HG02981 (cell line): ENCODE measurements around the gene RIPPLY3.
"Not testable (repeated sequence)": the region's sequence is repeated elsewhere in the genome, so short reads cannot be mapped to it uniquely, and the experiment has no call there.

Source experiments
- ATAC-seq: cut with Tn5 transposase; IDR thresholded peaks from one replicate; pipeline ENCODE4 v1.9.1; 2021; ENCODE audit warnings: mild to moderate bottlenecking, moderate library complexity; ENCODE audit not compliant: unreplicated experiment

RIPPLY3 gene

DNA sequence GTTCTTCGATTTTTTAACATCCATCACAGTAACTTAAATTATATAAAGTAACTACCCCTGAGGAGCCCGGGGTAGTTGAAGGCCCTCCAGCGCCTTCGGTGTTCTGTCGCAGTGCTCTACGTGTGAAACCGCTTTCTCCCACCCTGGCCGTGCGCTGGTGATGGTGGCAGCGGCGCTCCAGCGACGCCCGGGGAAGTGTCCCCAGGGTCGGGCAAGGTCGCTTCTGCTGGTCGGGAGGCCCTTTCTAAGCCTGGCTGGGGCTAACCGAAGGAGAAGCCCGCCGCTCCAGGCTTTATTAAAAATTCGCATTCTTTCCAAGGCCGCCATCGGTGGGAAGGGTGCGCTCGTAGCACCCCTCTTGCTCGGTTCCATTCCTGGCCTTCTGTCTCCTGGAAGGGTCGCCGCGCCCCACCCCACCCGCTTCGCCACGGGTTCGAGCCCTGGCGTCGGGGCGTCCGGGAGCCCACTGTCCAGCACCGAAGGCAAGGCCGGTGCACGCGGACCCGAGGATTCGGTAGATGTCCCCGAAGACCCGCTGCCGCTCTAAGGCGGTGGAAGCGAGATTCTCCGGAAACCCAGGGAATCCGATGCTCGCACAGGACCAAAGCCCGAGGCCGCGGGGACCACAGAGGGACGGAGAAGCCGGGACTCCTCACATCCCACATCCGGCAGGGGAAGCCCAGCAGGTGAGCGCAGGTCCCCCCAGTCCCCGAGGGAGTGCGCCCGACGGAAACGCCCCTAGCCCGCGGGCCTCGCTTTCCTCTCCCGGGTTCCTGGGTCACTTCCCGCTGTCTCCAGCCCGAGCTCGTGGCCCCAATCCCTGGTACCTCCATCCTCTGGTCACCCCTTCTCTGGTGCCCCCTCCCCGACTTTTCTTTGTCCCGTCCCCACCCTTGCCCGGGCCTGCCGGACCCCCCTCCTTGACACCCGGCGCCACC, 685 bp upstream of the RIPPLY3 start:
- ATAC-seq, result no peak

DNA sequence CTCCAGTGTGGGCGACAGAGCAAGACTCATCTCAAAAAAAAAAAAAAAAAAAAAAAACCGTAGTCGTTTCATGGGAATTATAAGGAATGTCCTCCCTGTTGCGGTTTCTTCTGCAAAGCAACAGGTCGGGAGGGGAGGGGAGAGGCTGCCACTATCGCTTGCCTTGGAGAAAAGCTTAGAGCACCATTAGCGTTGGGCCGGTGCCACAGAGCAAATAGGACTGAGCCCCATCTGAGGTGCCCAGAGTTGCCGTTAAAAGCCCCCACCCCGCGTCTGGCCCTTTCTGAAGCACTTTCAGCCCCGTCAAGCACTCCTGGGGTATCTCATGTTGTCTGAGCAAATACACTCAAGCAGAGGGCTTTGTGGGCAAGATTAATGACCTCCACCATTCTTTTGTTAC, 2.2 kb downstream of the RIPPLY3 start:
- ATAC-seq, result no peak

DNA sequence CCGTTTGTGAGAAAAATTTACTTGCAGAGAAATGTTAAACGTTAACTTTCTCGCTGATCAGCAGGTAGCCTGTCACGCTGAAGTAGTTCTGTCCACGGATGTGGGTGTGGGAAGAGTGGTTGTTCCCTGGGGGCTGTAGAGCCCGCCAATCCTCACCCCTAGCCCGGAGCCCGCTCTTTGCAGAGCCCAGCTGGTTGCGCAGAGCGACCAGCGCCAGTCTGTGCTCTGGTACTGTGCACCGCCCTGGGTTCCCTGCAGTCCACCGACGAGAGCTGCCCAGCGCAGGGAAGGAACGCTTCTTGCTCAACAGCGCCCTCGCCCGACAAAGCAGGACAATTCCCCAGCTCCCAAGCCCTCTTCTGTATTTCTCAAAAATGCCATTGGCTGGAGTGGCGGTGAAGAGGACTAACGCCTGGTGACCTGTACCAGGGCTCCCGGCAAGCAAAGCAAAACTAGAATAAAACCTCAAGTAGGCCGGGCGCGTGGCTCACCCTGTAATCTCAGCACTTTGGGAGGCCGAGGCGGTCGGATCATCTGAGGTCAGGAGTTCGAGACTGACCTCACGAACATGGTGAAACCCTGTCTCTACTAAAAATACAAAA, 3.3 kb downstream of the RIPPLY3 start:
- ATAC-seq, result peak; percentile 94

DNA sequence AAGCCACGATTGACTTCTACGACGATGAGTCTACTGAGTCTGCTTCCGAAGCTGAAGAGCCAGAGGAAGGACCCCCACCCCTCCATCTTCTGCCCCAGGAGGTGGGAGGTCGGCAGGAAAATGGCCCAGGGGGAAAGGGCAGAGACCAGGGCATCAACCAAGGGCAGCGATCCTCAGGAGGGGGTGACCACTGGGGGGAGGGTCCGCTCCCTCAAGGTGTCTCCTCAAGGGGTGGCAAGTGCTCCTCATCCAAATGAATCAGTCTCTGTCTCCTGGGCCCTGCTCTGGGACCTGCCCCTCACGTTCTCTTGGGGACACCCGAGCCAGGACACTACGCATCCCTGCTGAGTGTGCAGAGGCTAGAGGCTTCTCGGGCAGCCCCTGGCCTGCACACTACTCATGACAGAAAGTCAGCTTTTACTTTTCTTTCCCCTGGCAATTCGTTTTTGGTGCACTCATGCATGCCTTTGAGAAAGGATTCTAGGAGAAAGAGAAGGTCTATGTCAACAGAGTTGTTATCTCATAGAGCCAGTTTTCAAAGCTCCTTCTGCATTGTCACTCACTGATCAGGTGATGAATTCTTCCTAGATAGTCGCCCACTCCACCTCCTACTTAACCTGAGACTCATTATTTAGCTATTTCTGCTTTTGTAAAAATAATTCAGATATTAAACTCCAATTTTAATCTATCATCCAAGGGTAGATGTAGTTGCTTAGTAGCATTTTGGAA, 11.6 kb downstream of the RIPPLY3 start:
- no peak for ATAC-seq

DNA sequence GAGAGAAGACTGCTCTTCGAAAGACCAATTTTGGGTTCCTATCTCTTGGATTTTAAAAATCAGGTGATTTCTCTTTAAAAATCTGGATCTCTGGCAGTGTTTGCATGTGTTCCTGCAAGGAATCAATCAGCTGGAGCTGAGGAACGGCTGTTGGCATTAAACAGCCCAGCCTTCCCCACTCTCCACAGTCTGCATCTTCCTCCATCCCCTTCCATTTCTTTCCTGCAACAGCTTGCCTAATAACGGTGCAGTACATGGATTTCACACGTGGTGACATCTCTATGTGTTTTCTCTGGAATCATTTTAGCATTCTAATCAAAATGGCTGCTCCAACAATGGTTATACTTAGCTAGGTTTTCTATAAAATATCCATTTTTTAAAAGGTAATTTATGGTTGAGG, 20.0 kb downstream of the RIPPLY3 start:
- ATAC-seq, result no peak

DNA sequence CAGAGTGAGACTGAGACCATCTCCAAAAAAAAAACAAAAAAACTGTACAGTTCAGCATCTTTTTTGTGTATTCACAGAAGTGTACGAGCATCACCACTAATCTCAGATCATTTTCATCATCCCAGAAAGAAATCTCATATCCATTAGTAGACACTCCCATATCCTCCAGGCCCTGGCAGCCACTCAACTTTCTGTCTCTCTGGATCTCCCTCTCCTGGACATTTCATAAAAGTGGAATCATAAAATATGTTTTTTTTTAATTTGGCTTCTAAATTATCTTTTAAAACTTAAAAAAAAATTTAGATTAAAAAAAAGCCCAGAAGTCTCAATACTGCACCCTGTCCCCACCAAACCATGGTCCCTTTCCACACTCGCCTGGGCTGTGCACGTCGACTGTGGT, 22.1 kb downstream of the RIPPLY3 start:
- no peak for ATAC-seq

DNA sequence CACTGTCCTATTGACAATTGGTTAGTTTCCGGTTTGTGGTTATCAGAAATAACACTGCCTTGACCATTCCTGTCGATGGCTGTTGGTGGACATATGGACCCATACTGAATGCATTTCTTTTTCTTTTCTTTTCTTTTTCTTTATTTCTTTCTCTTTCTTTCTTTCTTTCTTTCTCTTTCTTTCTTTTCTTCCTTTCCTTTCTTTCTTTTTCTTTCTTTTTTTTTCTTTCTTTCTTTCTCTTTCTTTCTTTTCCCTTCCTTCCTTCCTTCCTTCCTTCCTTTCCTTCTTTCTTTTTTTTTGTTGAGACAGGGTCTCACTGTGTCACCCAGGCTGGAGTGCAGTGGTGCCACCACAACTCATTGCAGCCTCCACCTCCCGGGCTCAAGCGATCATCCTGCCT, 24.4 kb downstream of the RIPPLY3 start:
- ATAC-seq, result no peak

DNA sequence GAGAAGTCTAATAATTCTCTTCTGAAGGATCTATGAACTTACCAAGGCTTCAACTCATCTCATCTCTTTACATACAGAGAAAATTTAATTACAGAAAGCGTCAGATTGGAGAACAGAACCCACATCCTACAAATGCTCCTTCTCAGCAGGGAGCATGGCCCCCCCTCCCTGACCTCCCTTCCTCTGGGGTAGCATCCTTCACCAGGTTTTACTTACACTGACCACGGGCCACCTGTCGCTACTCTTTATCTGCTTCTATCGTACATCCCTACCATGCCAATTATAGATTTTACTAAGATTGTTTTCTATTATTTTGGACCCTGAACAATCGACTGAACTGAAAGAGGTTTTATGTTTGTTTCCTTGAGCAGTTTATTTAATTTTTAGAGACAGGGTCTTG, 25.8 kb downstream of the RIPPLY3 start:
- no peak for ATAC-seq

DNA sequence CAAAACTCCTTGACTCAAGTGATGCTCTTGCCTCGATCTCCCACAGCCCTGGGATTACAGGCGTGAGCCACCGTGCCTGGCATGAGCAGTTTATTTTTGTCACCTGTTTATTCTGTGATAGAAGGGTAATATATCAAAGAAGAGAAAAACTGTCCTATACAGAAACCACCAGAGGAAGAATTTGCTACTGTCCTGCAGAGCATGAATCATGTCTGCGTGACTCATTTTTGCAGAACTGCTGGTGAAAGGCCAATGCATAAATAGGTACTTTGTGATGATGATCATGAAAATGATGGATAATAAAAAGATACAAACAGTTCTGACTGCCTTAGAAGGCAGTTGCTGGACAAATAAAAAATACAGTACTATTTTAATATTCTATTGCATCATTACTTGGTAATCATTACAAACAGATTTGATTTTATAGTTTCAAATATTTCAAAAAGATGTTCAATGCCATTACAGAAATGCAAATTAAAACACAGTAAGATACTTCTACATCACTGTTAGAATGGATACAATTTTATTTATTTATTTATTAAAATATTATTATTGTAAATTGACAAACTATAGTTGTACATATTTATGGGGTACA, 26.5 kb downstream of the RIPPLY3 start:
- no peak for ATAC-seq

DNA sequence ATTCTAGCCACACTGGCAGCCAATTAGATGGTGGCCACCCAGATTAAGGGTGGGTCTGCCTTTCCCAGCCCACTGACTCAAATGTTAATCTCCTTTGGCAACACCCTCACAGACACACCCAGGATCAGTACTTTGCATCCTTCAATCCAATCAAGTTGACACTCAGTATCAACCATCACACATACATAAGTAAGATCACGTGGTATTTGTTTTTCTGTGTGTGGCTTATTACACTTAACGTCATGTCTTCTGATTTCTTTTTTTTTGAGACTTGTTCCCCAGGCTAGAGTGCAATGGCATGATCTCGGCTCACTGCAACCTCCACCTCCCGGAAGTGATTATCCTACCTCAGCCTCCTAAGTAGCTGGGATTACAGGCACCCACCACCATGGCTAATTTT, 27.9 kb downstream of the RIPPLY3 start:
- not testable (repeated sequence) for ATAC-seq

DNA sequence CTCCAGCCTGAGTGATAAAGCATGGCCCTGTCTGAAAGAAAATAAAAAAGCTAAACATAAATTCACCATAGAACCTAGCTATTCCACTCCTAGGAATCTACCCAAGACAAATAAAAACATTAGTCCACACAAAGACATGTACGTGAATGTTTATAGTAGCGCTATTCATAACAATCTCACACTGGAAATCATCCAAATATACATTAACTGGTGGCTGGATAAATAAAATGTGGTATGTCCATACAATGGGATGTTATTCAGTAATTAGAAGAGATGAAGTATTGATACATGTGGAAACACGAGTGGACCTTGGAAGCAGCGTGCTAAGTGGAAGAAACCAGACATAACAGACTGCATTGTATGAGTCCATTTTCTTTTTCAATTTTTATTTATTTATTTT, 29.7 kb downstream of the RIPPLY3 start:
- ATAC-seq, result no peak

DNA sequence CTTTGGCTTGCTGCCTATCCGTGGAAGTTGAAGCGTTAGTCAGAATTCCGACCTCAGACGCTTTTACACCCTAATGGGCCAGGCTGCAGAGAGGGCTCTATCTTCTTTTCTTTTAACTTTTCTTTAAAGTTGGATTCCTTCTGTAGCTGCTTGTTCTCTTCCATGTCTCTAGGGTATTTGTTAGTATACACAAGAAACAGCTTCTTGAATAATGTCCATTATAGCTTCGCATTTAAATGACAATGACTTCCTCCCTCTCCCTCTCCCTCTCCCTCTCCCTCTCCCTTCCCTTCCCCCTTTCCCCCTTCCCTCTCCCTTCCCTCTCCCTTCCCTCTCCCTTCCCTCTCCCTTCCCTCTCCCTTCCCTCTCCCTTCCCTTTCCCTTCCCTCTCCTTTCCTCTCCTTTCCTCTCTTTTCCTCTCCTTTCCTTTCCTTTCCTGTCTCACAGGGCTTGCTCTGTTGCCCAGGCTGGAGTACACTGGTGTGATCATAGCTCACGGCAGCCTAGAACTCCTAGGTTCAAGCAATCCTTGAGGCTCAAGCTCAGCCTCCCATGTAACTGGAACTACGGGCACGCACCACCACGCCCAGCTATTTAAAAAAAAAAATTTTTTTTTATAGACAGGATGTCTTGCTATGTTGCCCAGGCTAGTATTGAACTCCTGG, 33.0 kb downstream of the RIPPLY3 start:
- no peak for ATAC-seq

DNA sequence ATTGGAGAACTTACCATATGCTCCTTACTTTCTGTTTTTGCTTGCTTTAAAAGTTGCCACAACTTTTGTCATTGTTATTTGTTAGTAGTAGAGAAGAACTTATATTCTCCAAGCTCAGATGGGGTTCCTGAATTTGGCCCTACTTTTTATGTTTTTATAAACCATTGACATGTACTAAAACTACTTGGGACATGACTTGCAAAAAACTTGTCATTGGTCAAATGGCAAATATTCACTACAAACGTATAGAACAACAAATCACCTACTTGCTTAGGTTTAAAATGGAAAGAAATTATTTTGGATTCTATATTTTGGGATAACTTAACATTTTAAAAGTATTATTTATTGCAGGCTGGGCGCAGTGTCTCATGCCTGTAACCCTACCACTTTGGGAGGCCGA, 33.7 kb downstream of the RIPPLY3 start:
- ATAC-seq, result no peak

DNA sequence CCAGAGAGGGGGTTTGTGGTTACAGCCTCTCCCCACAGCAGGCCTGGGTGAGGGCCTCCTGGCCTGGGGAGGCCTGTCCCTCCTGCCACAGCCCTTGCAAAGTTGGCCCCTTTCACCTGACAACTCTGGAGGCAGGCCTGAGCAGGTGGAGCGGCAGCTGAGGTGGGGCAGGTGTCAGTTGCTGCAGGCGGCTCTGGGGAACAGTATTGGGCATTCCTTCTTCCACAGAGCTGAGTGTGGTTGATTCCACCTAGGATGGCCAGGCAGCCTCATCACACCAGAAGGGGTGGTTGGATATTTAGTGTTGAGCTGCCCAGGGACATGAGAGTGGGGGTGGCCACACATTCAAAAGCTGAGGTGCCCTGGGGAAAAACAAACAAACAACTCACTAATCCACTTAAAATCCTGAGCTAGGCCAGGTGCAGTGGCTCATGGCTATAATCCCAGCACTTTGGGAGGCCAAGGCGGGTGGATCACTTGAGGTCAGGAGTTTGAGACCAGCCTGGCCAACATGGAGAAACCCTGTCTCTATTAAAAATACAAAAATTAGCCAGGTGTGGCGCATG, 35.3 kb downstream of the RIPPLY3 start:
- no peak for ATAC-seq

DNA sequence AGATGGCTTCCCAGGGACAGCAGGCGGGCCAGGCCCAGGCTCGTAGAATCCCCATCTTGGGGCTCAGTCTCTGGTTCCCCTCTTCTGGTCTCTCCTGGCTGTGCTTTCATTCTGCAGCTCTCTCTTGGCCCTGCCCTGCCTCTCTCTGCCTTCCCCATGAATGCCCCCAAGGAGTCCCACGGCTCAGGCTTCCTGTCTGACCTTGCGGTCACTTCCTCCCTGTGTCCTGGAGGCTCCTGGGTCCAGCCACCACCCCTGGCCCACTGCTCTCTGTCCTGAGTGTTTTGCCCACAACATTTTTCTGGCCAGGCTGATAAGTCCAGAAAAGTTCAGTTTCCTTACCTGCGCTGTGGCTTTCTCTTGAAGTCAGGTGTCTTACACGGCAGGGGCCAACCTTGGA, 37.3 kb downstream of the RIPPLY3 start:
- ATAC-seq, result no peak

DNA sequence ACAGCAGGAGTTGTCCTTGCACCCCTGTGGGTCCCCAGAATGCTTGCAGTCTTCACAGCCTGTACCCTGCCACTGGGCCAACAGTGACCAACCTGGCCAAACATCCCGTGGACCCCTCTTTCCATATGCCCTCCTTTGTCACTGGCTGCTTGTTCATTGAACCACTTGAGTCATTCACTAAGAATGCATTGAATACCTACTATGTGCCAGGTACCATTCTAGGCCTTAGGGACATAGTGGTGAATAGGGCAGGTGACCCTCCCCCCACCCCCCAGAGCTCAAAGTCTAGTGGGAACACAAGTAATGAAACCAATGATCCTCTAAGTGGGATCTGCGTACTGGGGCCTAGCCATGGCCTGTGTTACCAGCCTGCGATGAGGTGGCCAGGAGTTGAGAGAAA, 38.1 kb downstream of the RIPPLY3 start:
- no peak for ATAC-seq

DNA sequence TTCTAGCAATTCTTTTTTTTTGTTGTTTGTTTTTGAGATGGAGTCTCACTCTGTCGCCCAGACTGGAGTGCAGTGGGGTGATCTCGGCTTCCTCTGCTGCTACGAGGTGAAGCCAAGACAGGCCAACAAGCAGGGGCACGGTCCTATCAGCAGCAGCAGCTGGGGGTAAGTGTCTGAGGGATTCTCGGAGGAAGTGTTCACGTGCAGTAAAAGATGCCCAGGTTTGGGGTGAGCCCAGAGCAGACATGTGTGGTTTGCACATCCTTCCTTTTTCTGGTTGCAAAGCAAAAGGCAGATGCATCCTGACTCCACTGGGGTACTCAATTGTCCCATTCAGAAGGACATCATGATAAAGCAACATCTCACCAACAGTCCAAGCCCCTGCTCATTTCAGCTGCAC, 38.6 kb downstream of the RIPPLY3 start:
- no peak for ATAC-seq

DNA sequence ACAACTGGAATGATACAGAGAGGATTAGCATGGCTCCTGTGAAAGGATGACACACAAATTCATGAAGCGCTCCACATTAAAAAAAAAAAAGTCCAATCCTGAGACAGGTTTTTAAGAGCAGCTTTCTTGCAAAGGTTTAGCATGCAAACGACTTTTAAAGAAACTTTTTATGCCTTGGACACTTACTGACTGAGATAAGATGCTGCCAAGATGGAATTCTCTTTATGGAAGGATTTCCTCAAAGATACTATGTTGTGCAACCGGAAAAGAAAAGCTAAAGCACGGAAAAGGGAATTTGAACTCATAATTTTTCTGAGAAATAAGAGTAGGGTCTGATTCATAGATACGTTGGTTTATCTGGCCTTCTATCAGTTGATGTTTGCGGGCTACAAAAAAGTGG, 39.1 kb downstream of the RIPPLY3 start:
- no peak for ATAC-seq

DNA sequence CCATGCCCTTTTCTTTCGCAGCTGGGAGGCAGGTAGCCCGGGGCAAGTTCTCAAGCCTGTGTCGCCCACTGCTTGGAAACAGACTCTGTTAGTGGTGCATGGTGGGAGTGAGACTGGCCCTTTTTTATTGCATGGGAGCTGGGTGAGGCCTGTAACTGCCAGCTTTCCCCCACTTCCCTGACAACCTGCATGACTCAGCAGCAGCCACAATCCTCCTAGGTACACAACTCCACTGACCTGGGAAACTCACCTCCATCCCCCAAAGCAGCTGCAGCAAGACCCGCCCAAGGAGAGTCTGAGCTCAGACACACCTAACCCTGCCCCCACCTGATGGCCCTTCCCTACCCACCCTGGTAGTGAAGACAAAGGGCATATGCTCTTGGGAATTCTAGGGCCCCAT, 40.6 kb downstream of the RIPPLY3 start:
- ATAC-seq, result no peak

DNA sequence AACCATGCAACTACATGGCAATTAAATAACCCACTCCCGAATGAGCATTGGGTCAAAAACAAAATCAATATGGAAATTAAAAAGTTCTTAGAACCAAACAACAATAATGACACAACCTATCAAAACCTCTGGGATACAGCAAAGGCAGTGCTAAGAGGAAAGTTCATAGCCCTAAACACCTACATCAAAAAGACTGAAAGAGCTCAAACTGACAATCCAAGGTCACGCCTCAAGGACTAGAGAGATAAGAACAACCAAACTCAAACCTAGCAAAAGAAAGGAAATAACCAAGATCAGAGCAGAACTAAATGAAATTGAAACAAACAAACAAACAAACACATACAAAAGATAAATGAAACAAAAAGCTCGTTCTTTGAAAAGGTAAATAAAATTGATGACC, 43.2 kb downstream of the RIPPLY3 start:
- ATAC-seq, result not testable (repeated sequence)
